HCT116 (cell line): Measurements from ENCODE around the gene TEKT2. TPM values are rescaled to one million over a fixed set of nuclear protein-coding genes. Genes with fewer than 3 reads are reported as not detected.
A peak's percentile ranks its signal among the peaks of the same experiment; 100 is the strongest.

Source experiments
- ATAC-seq: fragments of 200-7000 bp; cut with Tn5 transposase; 2 replicates; pipeline ENCODE4 v1.9.1; 2020; ENCODE audit warnings: mild to moderate bottlenecking, moderate library complexity
- BruUV-seq: library from RNA; stranded (reverse); fragments of 400-500 nt; replicated peaks from 2 replicates; lab custom pipeline; 2021; lab: Mats Ljungman, UMichigan
- CTCF ChIA-PET: fragments of 300-600 bp; sonication (Branson Sonifier 250); formaldehyde crosslinking; loops from one replicate; lab custom pipeline; 2021; ENCODE audit warnings: antibody characterized with exemption; lab: Charles Lee
- POLR2A ChIA-PET: fragments of 300-600, 350-600 bp; sonication (Branson Sonifier 250); formaldehyde crosslinking; loops from one replicate; lab custom pipeline; 2021; ENCODE audit warnings: antibody characterized with exemption; lab: Charles Lee
- RAD21 ChIA-PET, 2 experiments: fragments of 300-600 bp; sonication (Branson Sonifier 250); formaldehyde crosslinking; loops; one replicate each; lab custom pipeline; 2023; ENCODE audit warnings: low total read pairs in 2 of 2; ENCODE audit not compliant: uncharacterized antibody in 2 of 2, unreplicated experiment in 2 of 2, low non-redundant PET in 1 of 2; lab: Charles Lee
- DNase-seq: peaks from one replicate; pipeline ENCODE4 v3.0.0-alpha.2; 2010; ENCODE audit warnings: low read depth, low spot score
- H2AFZ ChIP-seq: fragments of 200-600 bp; shearing (Covaris generic), sonication (generic); 2 replicates; pipeline ENCODE4 v1.6.1; 2017; ENCODE audit warnings: low read depth, mixed run types, mixed read lengths, antibody characterized with exemption, low read length; ENCODE audit not compliant: poor library complexity, severe bottlenecking
- H3K27ac ChIP-seq: 2 replicates; pipeline ENCODE4 v1.5.1; 2012; ENCODE audit warnings: low read depth, low read length
- H3K27me3 ChIP-seq: fragments of 200-600 bp; sonication (generic); 2 replicates; pipeline ENCODE4 v1.6.1; 2016; ENCODE audit warnings: mixed run types, low read length, mixed read lengths; ENCODE audit not compliant: insufficient read depth
- H3K36me3 ChIP-seq, 2 experiments: fragments of 200-500 bp in 1 of 2; fragments of 200-600 bp in 1 of 2; sonication (Bioruptor generic) in 1 of 2; sonication (generic) in 1 of 2; 2 replicates each; pipeline versions ENCODE4 v1.5.1 to v1.6.1; 2014 to 2016; ENCODE audit warnings: low read length in 2 of 2, inconsistent platforms in 1 of 2, mixed read lengths in 1 of 2, mixed run types in 1 of 2; ENCODE audit not compliant: insufficient read depth in 2 of 2, control insufficient read depth in 1 of 2
- H3K4me1 ChIP-seq, 2 experiments: fragments of 200-600 bp in 1 of 2; sonication (generic) in 1 of 2; 2 replicates each; pipeline versions ENCODE4 v1.5.1 to v1.6.1; 2012 to 2017; ENCODE audit warnings: low read length in 2 of 2, inconsistent platforms in 1 of 2, mild to moderate bottlenecking in 1 of 2, mixed read lengths in 1 of 2, mixed run types in 1 of 2, moderate library complexity in 1 of 2; ENCODE audit not compliant: insufficient read depth in 2 of 2, control insufficient read depth in 1 of 2
- H3K4me2 ChIP-seq: fragments of 200-600 bp; sonication (generic); 2 replicates; pipeline ENCODE4 v1.6.1; 2017; ENCODE audit warnings: mixed run types, low read length, mixed read lengths
- H3K4me3 ChIP-seq, 2 experiments: fragments of 200-600 bp in 1 of 2; sonication (generic) in 1 of 2; replicated peaks in 1 of 2; 2 replicates each; pipeline ENCODE4 v1.5.1; 2011 to 2016; ENCODE audit warnings: low read length in 2 of 2, control low read depth in 1 of 2, low read depth in 1 of 2, mild to moderate bottlenecking in 1 of 2, mixed read lengths in 1 of 2, mixed run types in 1 of 2
- H3K79me2 ChIP-seq: fragments of 200-600 bp; sonication (generic); 2 replicates; pipeline ENCODE4 v1.6.1; 2017; ENCODE audit warnings: mild to moderate bottlenecking, mixed run types, low read length, moderate library complexity, mixed read lengths; ENCODE audit not compliant: insufficient read depth
- H3K9ac ChIP-seq: fragments of 200-600 bp; sonication (generic); 2 replicates; pipeline ENCODE4 v1.6.1; 2016; ENCODE audit warnings: low read length, mixed read lengths
- H3K9me2 ChIP-seq: fragments of 200-600 bp; sonication (generic), shearing (Covaris generic); 2 replicates; pipeline ENCODE4 v1.6.1; 2017; ENCODE audit warnings: mixed run types, mild to moderate bottlenecking, moderate library complexity; ENCODE audit not compliant: insufficient read depth
- H3K9me3 ChIP-seq, 2 experiments: fragments of 200-500 bp in 1 of 2; fragments of 200-600 bp in 1 of 2; sonication (Bioruptor generic) in 1 of 2; sonication (generic) in 1 of 2; 2 replicates each; pipeline ENCODE4 v1.6.1; 2014 to 2017; ENCODE audit warnings: low read length in 2 of 2, mixed read lengths in 2 of 2, inconsistent platforms in 1 of 2, low read depth in 1 of 2, mild to moderate bottlenecking in 1 of 2, mixed run types in 1 of 2, moderate library complexity in 1 of 2; ENCODE audit not compliant: control insufficient read depth in 1 of 2, insufficient read depth in 1 of 2
- H4K20me1 ChIP-seq: fragments of 200-600 bp; sonication (generic), shearing (Covaris generic); 2 replicates; pipeline ENCODE4 v1.6.1; 2017; ENCODE audit warnings: mixed run types, mild to moderate bottlenecking, moderate library complexity; ENCODE audit not compliant: insufficient read depth
- EGR1 ChIP-seq: IDR thresholded peaks from 2 replicates; pipeline ENCODE4 v1.6.1; 2012; ENCODE audit warnings: low read depth
- POLR2AphosphoS5 ChIP-seq: IDR thresholded peaks from 2 replicates; pipeline ENCODE4 v1.6.1; 2011; ENCODE audit warnings: mild to moderate bottlenecking, low read depth, low read length, moderate library complexity
- SP1 ChIP-seq: IDR thresholded peaks from 2 replicates; pipeline ENCODE4 v1.6.1; 2012; ENCODE audit warnings: low read depth
- intact Hi-C: fragments of 100-400 bp; cut with micrococcal nuclease; formaldehyde crosslinking; loops from 2 replicates; pipeline ENCODE4 v1.10.0; 2022
- total RNA-seq: library from RNA; stranded (reverse); gene quantifications from one replicate; pipeline ENCODE4 v1.2.1, GENCODE V29; 2021; ENCODE audit not compliant: unreplicated experiment

TEKT2 gene
- total RNA-seq, 1 experiment from 2014 or later = not detected

DNA sequence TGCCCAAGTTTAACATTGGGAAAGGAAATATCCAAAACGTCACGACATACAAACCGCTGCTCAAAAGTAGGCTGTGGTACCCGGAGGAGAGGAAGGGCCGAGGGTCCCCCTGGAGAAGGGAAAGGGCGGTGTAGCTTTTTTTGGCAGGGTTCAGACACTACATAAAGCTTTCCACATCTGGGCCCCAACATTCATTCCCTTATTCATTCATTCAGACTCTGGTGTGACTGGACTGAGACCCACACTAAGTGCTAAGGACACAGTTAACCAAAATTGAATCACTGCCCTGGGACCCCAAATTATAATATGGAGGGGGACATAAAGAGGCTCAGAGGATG is 51.4 kb downstream of the TEKT2 start:
- H2AFZ ChIP-seq = no peak overlapping the region
- POLR2A ChIA-PET = interaction anchor here (1.4 to 2.3 kb wide), 2 partner anchors 9 to 14 kb away, joined by 3 to 11 read pairs; partner anchors contain the start of gene TRAPPC3
- no peak overlapping the region for H3K4me2 ChIP-seq
- no TSS peak for BruUV-seq
- peaks cover 10% of the 10 kb centered on the region for H3K79me2 ChIP-seq
- H3K4me3 ChIP-seq = no peak overlapping the region
- RAD21 ChIA-PET = interaction anchor here (0.5 to 1.5 kb wide), 4 partner anchors 14 to 89 kb away, joined by 3 to 16 read pairs (median 4); partner anchors contain the start of genes THRAP3 (in 1 of the 2) and TRAPPC3 (in 1 of the 2)
- CTCF ChIA-PET = interaction anchor here (0.7 to 4.3 kb wide), 15 partner anchors 9 to 165 kb away, joined by 3 to 31 read pairs (median 6); partner anchors contain the start of gene TRAPPC3
- DNase-seq (no peak), ATAC-seq (no peak)
- H4K20me1 ChIP-seq = no peaks in the 10 kb centered on the region
- no peaks in the 10 kb centered on the region for H3K9me2 ChIP-seq
- TF ChIP-seq POLR2AphosphoS5 = 0 out of 2 replicates have a peak, but pooled peaks have one; percentile 22
- no peak for TF ChIP-seq SP1
- peaks cover 0 to 19% of the 10 kb centered on the region in 2 experiments; a peak in 2 of 4 replicates for H3K4me1 ChIP-seq
- H3K9ac ChIP-seq = no peak overlapping the region
- H3K27me3 ChIP-seq = no peaks in the 10 kb centered on the region
- peaks cover 2 to 22% of the 10 kb centered on the region in 2 experiments; a peak in 1 of 4 replicates for H3K36me3 ChIP-seq
- intact Hi-C loops = no loop called here
- H3K27ac ChIP-seq = no peak overlapping the region
- H3K9me3 ChIP-seq = no peaks in the 10 kb centered on the region

DNA sequence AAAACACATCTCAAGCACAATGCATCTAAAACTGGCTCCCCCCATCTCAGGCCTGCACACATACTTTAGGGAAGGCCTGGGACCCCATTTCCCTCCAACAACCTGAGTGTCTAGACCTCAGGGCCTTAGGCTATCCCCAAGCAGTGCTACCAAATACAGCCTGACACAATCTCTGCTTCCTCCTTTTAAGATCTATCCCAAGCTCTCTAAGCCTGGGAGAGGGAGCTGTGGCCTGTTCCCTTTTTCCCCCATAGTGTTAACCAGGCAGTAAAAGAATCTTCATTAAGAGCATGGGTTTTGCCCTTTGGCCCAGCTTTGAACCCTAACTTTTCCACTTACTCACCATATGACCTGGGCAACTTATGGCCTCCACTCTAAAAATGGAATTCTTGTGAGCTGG is 51.9 kb downstream of the TEKT2 start:
- ChIA-PET POLR2A (interaction anchor here (1.4 kb wide), 1 partner anchor 9 kb away, joined by 3 read pairs; no protein-coding TSS in a partner anchor), RAD21 (interaction anchor here in 1 of 2 experiments (1.4 kb wide), 1 partner anchor 88 kb away, joined by 4 read pairs; the partner anchor contains the start of gene THRAP3), CTCF (interaction anchor here (2.0 to 4.3 kb wide), 2 partner anchors 35 to 40 kb away, joined by 17 to 31 read pairs; no protein-coding TSS in a partner anchor)
- Histone ChIP-seq H3K9me2 (no peaks in the 10 kb centered on the region), H4K20me1 (no peaks in the 10 kb centered on the region), H2AFZ (no peak overlapping the region), H3K4me2 (no peak overlapping the region), H3K79me2 (peaks cover 13% of the 10 kb centered on the region), H3K36me3 (peaks cover 2 to 22% of the 10 kb centered on the region in 2 experiments; a peak in 1 of 4 replicates), H3K9ac (no peak overlapping the region), H3K4me3 (no peak overlapping the region), H3K9me3 (no peaks in the 10 kb centered on the region), H3K27ac (no peak overlapping the region), H3K27me3 (no peaks in the 10 kb centered on the region), H3K4me1 (peaks cover 0 to 24% of the 10 kb centered on the region in 2 experiments; a peak in 3 of 4 replicates)
- intact Hi-C loops = no loop called here
- DNase-seq (no peak), ATAC-seq (no peak)
- BruUV-seq = no TSS peak
- no peak for TF ChIP-seq EGR1
- TF ChIP-seq POLR2AphosphoS5 = 0 out of 2 replicates have a peak, but pooled peaks have one; percentile 5
